K562 (cell line): ENCODE data around the gene SLC1A4. TPM values are rescaled to one million over a fixed set of nuclear protein-coding genes. Genes with fewer than 3 reads are reported as not detected.
A peak's percentile ranks its signal among the peaks of the same experiment; 100 is the strongest.

Experiments
- ATAC-seq: fragments of 200-7000 bp; cut with Tn5 transposase; 3 replicates; pipeline ENCODE4 v1.9.1; 2020; ENCODE audit warnings: moderate library complexity
- BruUV-seq: library from RNA; stranded (reverse); fragments of 400-500 nt; replicated peaks from 2 replicates; lab custom pipeline; 2021; lab: Mats Ljungman, UMichigan
- CTCF ChIA-PET: fragments of 300-600 bp; formaldehyde crosslinking; extraction: SDS; loops from one replicate; lab custom pipeline; 2021; ENCODE audit warnings: low intra/inter-chr PET ratio; lab: Yijun Ruan, JAX
- POLR2A ChIA-PET: fragments of 300-600, 350-650 bp; sonication (Branson Sonifier 250); formaldehyde crosslinking; extraction: SDS; loops from one replicate; lab custom pipeline; 2021; ENCODE audit warnings: antibody characterized with exemption, inconsistent platforms; lab: Yijun Ruan, JAX
- DNase-seq, 4 experiments: peaks; one replicate each; pipeline versions ENCODE4 v3.0.0 to v3.0.0-alpha.2; 2011 to 2018; ENCODE audit warnings: low spot score in 3 of 4, mixed read lengths in 3 of 4; ENCODE audit errors: extremely low read depth in 1 of 4
- FAIRE-seq: peaks from 2 replicates; lab custom pipeline; 2011; peaks lifted over from hg19 to GRCh38; lab: Jason Lieb, UNC
- H2AFZ ChIP-seq: 2 replicates; pipeline ENCODE4 v1.6.0; 2011; ENCODE audit warnings: low read depth, low read length, control low read depth, inconsistent platforms
- H3K27ac ChIP-seq: fragments of 200-600 bp; 3 replicates; pipeline ENCODE4 v1.8.0; 2011; ENCODE audit warnings: low read depth, mild to moderate bottlenecking, control low read depth, inconsistent platforms, low read length, moderate library complexity, mixed read lengths; ENCODE audit errors: extremely low read depth
- H3K27me3 ChIP-seq, 2 experiments: fragments of 300-600 bp in 1 of 2; 2 replicates in 1 of 2; 3 replicates in 1 of 2; pipeline versions ENCODE4 v1.6.0 to v1.8.0; 2011; ENCODE audit warnings: inconsistent platforms in 2 of 2, low read length in 2 of 2, mild to moderate bottlenecking in 1 of 2, mixed read lengths in 1 of 2, moderate library complexity in 1 of 2; ENCODE audit not compliant: control insufficient read depth in 2 of 2, insufficient read depth in 2 of 2
- H3K36me3 ChIP-seq: fragments of 300-600 bp; 3 replicates; pipeline ENCODE4 v1.8.0; 2011; ENCODE audit warnings: mild to moderate bottlenecking, low read length, inconsistent platforms; ENCODE audit not compliant: control insufficient read depth, insufficient read depth
- H3K4me1 ChIP-seq, 2 experiments: fragments of 200-600 bp in 1 of 2; replicated peaks in 1 of 2; 2 replicates in 1 of 2; 3 replicates in 1 of 2; pipeline versions ENCODE4 v1.5.1 to v1.8.0; 2011; ENCODE audit warnings: inconsistent platforms in 2 of 2, low read length in 2 of 2, mild to moderate bottlenecking in 1 of 2, mixed read lengths in 1 of 2, moderate library complexity in 1 of 2; ENCODE audit not compliant: control insufficient read depth in 2 of 2, insufficient read depth in 2 of 2
- H3K4me2 ChIP-seq: 2 replicates; pipeline ENCODE4 v1.6.1; 2011; ENCODE audit warnings: low read length, control low read depth, inconsistent platforms, mixed read lengths; ENCODE audit not compliant: insufficient read depth
- H3K4me3 ChIP-seq: fragments of 200-600 bp; sonication (generic), shearing (Covaris generic); 2 replicates; pipeline ENCODE4 v1.5.1; 2016; ENCODE audit warnings: control low read depth, inconsistent platforms
- H3K79me2 ChIP-seq: fragments of 200-600 bp; 3 replicates; pipeline ENCODE4 v1.8.0; 2011; ENCODE audit warnings: low read length, inconsistent platforms; ENCODE audit not compliant: control insufficient read depth, insufficient read depth
- H3K9ac ChIP-seq, 2 experiments: 2 replicates each; pipeline versions ENCODE4 v1.6.0 to v1.6.1; 2011; ENCODE audit warnings: low read depth in 2 of 2, low read length in 2 of 2, control low read depth in 1 of 2, inconsistent platforms in 1 of 2, mild to moderate bottlenecking in 1 of 2, mixed read lengths in 1 of 2; ENCODE audit not compliant: insufficient read depth in 1 of 2
- H3K9me1 ChIP-seq: one replicate; pipeline ENCODE4 v1.6.0; 2011; ENCODE audit warnings: inconsistent platforms, mild to moderate bottlenecking, low read length, moderate library complexity; ENCODE audit not compliant: control insufficient read depth, insufficient read depth
- H3K9me3 ChIP-seq: replicated peaks from 2 replicates; pipeline ENCODE4 v1.5.1; 2011; ENCODE audit warnings: low read depth, low read length, inconsistent platforms; ENCODE audit not compliant: control insufficient read depth, insufficient read depth
- H4K20me1 ChIP-seq: replicated peaks from 2 replicates; pipeline ENCODE4 v1.6.1; 2011; ENCODE audit warnings: low read length, inconsistent platforms, mixed read lengths; ENCODE audit not compliant: control insufficient read depth, insufficient read depth
- CCNT2 ChIP-seq: IDR thresholded peaks from 2 replicates; pipeline ENCODE4 v1.6.1; 2011; ENCODE audit warnings: borderline replicate concordance, low read depth, mild to moderate bottlenecking, moderate library complexity, mixed read lengths, low read length; ENCODE audit not compliant: insufficient read length; ENCODE audit errors: extremely low read depth
- FOSL1 ChIP-seq: fragments of 200-800 bp; sonication (Bioruptor generic); conservative IDR thresholded peaks from 2 replicates; pipeline ENCODE4 v1.6.1; 2016; ENCODE audit warnings: missing genetic modification characterization, missing compliant biosample characterization
- FOXJ3 ChIP-seq: sonication (generic); formaldehyde crosslinking; IDR thresholded peaks from 2 replicates; pipeline ENCODE4 v1.4.0; 2020; ENCODE audit warnings: mild to moderate bottlenecking, missing genetic modification reagents
- HNRNPLL ChIP-seq: fragments of 200-400 bp; formaldehyde crosslinking; IDR thresholded peaks from 2 replicates; pipeline ENCODE4 v1.6.1; 2017; ENCODE audit warnings: low read length, low read depth, mild to moderate bottlenecking; ENCODE audit not compliant: poor library complexity, severe bottlenecking
- KDM1A ChIP-seq, 2 experiments: fragments of 450-650 bp; IDR thresholded peaks; 2 replicates each; pipeline ENCODE4 v1.6.1; 2016; ENCODE audit warnings: mild to moderate bottlenecking in 2 of 2
- MTA2 ChIP-seq: fragments of 450-650 bp; IDR thresholded peaks from 2 replicates; pipeline ENCODE4 v1.6.1; 2016; ENCODE audit warnings: low read depth
- NFATC3 ChIP-seq: fragments of 450-650 bp; IDR thresholded peaks from 2 replicates; pipeline ENCODE4 v1.6.1; 2017; ENCODE audit warnings: mild to moderate bottlenecking
- SAFB ChIP-seq: fragments of 200-400 bp; formaldehyde crosslinking; IDR thresholded peaks from 2 replicates; pipeline ENCODE4 v1.6.1; 2017; ENCODE audit warnings: low read depth, low read length, borderline replicate concordance
- ZNF239 ChIP-seq: fragments of 250-450 bp; sonication (Bioruptor Pico); IDR thresholded peaks from 2 replicates; pipeline ENCODE4 v1.4.0; 2020; ENCODE audit warnings: mild to moderate bottlenecking
- ZNF76 ChIP-seq: fragments of 250-450 bp; sonication (Bioruptor Pico); IDR thresholded peaks from 2 replicates; pipeline ENCODE4 v1.4.0; 2020; ENCODE audit warnings: mild to moderate bottlenecking, moderate library complexity, borderline replicate concordance
- ZZZ3 ChIP-seq: fragments of 450-650 bp; IDR thresholded peaks from 2 replicates; pipeline ENCODE4 v1.6.1; 2016; ENCODE audit warnings: antibody characterized with exemption, mild to moderate bottlenecking, moderate library complexity
- WGBS: fragments of 100-300 bp; shearing (Covaris generic); methylation state at CpG from one replicate; pipeline ENCODE4 v1.1.6; 2016; ENCODE audit warnings: low coverage, mixed read lengths; ENCODE audit not compliant: insufficient coverage; ENCODE audit errors: missing lambda C conversion rate; 5-methylcytosine and 5-hydroxymethylcytosine counted together
- in situ Hi-C: fragments of 300-500 bp; cut with MboI; formaldehyde crosslinking; loops from 4 replicates; pipeline ENCODE4 v1.15.0; 2018; ENCODE audit warnings: inconsistent platforms, mixed read lengths
- intact Hi-C: fragments of 100-400 bp; cut with micrococcal nuclease; formaldehyde crosslinking; loops from 2 replicates; pipeline ENCODE4 v1.14.2; 2022
- polyA plus RNA-seq, 8 experiments: library from polyadenylated mRNA; depleted of rRNA in 4 of 8; stranded (reverse) in 5 of 8; unstranded in 3 of 8; fragments of >200 nt; fragmentation: Nextera tagmentation in 2 of 8; fragmentation: Illumina TruSeq in 1 of 8; extraction: Ambion mirVana in 2 of 8; extraction: Trizol in 1 of 8; gene quantifications; 2 replicates each; pipeline versions ENCODE4 v1.2.1 to v1.2.3, GENCODE V29; 2011 to 2014; ENCODE audit warnings: inconsistent platforms in 1 of 8, missing spikeins in 1 of 8
- total RNA-seq, 7 experiments: library from RNA; depleted of rRNA in 6 of 7; stranded (reverse); fragments of >200 nt in 6 of 7; fragmentation: Illumina TruSeq in 2 of 7; extraction: Trizol in 2 of 7; gene quantifications; 2 replicates each; pipeline versions ENCODE4 v1.2.1 to v1.2.3, GENCODE V29; 2011 to 2021; ENCODE audit warnings: low replicate concordance in 1 of 7
- TF ChIP-seq, protein P1 (sequence below): sonication (generic); formaldehyde crosslinking; IDR thresholded peaks from 2 replicates; pipeline ENCODE4 v1.8.0; 2022; ENCODE audit warnings: mild to moderate bottlenecking, missing genetic modification reagents
- TF ChIP-seq, protein P2 (sequence below), 2 experiments: IDR thresholded peaks; 2 replicates each; pipeline ENCODE4 v1.6.1; 2011; ENCODE audit warnings: borderline replicate concordance in 1 of 2, control low read depth in 1 of 2, low read depth in 1 of 2, low read length in 1 of 2, mild to moderate bottlenecking in 1 of 2, mixed read lengths in 1 of 2, moderate library complexity in 1 of 2; ENCODE audit not compliant: insufficient read depth in 1 of 2, insufficient read length in 1 of 2, poor library complexity in 1 of 2, severe bottlenecking in 1 of 2; ENCODE audit errors: extremely low read depth in 1 of 2
- TF ChIP-seq, protein P3 (sequence below): fragments of 450-650 bp; IDR thresholded peaks from 2 replicates; pipeline ENCODE4 v1.6.1; 2016; ENCODE audit warnings: mild to moderate bottlenecking
- TF ChIP-seq, protein P4 (sequence below): fragments of 450-650 bp; IDR thresholded peaks from 2 replicates; pipeline ENCODE4 v1.6.1; 2018; ENCODE audit warnings: mild to moderate bottlenecking, low read depth; ENCODE audit not compliant: partially characterized antibody

Gene SLC1A4
- total and polyA plus RNA-seq, 9 of the 15 experiments (the other 6 are each of a cell fraction or from before 2014, with no cell fraction given), result 4.4 to 24.0 (median 10.9) TPM

DNA sequence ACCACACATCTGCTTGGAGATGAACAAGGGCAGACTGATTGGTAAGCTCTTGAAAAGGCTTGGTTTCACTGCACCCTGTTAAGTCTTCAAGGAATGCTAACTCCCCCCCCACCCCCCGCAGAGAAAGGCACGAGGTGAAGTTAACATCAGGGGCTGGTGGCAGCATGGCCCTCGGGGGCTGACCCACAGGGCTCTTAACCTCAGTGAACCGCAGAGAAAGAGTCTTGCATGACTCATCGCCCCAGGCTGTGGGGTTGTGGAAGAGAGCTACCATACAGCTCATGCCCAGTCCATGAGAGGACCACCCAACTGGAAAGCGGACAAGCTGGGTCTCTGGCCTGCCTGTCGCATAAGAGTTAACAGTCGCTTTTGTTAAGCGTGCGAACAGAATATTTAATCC, 56.5 kb downstream of the SLC1A4 start:
- Histone ChIP-seq H2AFZ (no peak overlapping the region), H3K27me3 (no peaks in the 10 kb centered on the region), H4K20me1 (no peaks in the 10 kb centered on the region), H3K4me3 (no peak overlapping the region), H3K4me2 (no peak overlapping the region), H3K9ac (no peak overlapping the region), H3K4me1 (no peaks in the 10 kb centered on the region; a peak in 1 of 5 replicates), H3K27ac (no peak overlapping the region), H3K79me2 (no peaks in the 10 kb centered on the region), H3K9me1 (no peaks in the 10 kb centered on the region), H3K36me3 (no peaks in the 10 kb centered on the region), H3K9me3 (peaks cover 10% of the 10 kb centered on the region)
- no TSS peak for BruUV-seq
- ATAC-seq (no peak), FAIRE-seq (no peak), DNase-seq (peak in 1 of 4 experiments; percentile 36)
- in situ Hi-C loops (no loop called here), intact Hi-C loops (no loop called here)
- ChIA-PET CTCF (no interaction called here), POLR2A (interaction anchor here (0.8 to 2.5 kb wide), 2 partner anchors 10 to 11 kb away, joined by 3 to 9 read pairs; partner anchors contain the start of gene CEP68)
- WGBS, result 51% methylated on average over 10 of the region's 10 CpGs
- no peak for TF ChIP-seq SAFB
- no peak for TF ChIP-seq FOXJ3
- TF ChIP-seq, protein P1, sequence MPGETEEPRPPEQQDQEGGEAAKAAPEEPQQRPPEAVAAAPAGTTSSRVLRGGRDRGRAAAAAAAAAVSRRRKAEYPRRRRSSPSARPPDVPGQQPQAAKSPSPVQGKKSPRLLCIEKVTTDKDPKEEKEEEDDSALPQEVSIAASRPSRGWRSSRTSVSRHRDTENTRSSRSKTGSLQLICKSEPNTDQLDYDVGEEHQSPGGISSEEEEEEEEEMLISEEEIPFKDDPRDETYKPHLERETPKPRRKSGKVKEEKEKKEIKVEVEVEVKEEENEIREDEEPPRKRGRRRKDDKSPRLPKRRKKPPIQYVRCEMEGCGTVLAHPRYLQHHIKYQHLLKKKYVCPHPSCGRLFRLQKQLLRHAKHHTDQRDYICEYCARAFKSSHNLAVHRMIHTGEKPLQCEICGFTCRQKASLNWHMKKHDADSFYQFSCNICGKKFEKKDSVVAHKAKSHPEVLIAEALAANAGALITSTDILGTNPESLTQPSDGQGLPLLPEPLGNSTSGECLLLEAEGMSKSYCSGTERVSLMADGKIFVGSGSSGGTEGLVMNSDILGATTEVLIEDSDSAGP (CRISPR knock-in tag), result no peak
- TF ChIP-seq, protein P2, sequence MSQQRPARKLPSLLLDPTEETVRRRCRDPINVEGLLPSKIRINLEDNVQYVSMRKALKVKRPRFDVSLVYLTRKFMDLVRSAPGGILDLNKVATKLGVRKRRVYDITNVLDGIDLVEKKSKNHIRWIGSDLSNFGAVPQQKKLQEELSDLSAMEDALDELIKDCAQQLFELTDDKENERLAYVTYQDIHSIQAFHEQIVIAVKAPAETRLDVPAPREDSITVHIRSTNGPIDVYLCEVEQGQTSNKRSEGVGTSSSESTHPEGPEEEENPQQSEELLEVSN (IDR thresholded peaks at IDR 0.05; ENCODE audit: borderline replicate concordance in 1 of 2, extremely low read depth in 1 of 2, insufficient read depth in 1 of 2, insufficient read length in 1 of 2, low read depth in 1 of 2, low read length in 1 of 2, poor library complexity in 1 of 2, severe bottlenecking in 1 of 2), result peak in 1 of 2 experiments; percentile 35
- TF ChIP-seq, protein P3, sequence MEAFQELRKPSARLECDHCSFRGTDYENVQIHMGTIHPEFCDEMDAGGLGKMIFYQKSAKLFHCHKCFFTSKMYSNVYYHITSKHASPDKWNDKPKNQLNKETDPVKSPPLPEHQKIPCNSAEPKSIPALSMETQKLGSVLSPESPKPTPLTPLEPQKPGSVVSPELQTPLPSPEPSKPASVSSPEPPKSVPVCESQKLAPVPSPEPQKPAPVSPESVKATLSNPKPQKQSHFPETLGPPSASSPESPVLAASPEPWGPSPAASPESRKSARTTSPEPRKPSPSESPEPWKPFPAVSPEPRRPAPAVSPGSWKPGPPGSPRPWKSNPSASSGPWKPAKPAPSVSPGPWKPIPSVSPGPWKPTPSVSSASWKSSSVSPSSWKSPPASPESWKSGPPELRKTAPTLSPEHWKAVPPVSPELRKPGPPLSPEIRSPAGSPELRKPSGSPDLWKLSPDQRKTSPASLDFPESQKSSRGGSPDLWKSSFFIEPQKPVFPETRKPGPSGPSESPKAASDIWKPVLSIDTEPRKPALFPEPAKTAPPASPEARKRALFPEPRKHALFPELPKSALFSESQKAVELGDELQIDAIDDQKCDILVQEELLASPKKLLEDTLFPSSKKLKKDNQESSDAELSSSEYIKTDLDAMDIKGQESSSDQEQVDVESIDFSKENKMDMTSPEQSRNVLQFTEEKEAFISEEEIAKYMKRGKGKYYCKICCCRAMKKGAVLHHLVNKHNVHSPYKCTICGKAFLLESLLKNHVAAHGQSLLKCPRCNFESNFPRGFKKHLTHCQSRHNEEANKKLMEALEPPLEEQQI, result no peak
- no peak for TF ChIP-seq ZNF76 (CRISPR knock-in tag)
- TF ChIP-seq, protein P4, sequence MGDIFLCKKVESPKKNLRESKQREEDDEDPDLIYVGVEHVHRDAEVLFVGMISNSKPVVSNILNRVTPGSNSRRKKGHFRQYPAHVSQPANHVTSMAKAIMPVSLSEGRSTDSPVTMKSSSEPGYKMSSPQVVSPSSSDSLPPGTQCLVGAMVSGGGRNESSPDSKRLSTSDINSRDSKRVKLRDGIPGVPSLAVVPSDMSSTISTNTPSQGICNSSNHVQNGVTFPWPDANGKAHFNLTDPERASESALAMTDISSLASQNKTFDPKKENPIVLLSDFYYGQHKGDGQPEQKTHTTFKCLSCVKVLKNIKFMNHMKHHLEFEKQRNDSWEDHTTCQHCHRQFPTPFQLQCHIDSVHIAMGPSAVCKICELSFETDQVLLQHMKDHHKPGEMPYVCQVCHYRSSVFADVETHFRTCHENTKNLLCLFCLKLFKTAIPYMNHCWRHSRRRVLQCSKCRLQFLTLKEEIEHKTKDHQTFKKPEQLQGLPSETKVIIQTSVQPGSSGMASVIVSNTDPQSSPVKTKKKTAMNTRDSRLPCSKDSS, result no peak
- no peak for TF ChIP-seq ZZZ3
- no peak for TF ChIP-seq KDM1A (IDR thresholded peaks at IDR 0.05)
- TF ChIP-seq CCNT2, result no peak
- TF ChIP-seq NFATC3, result no peak
- TF ChIP-seq FOSL1 (tag), result peak; percentile 53
- TF ChIP-seq HNRNPLL, result no peak
- no peak for TF ChIP-seq ZNF239 (CRISPR knock-in tag)
- TF ChIP-seq MTA2, result no peak
